Activated naive CD8-positive, alpha-beta T cell treated with anti-CD3 and anti-CD28 coated beads, Interleukin-2, amount 50 U/mL, for 16 hours (primary cell): ENCODE measurements around the gene ZNF133.

Experiments
- DNase-seq: peaks from one replicate; pipeline ENCODE4 v3.0.0-alpha.2; 2020; ENCODE audit warnings: low read depth, low spot score

ZNF133 gene

DNA sequence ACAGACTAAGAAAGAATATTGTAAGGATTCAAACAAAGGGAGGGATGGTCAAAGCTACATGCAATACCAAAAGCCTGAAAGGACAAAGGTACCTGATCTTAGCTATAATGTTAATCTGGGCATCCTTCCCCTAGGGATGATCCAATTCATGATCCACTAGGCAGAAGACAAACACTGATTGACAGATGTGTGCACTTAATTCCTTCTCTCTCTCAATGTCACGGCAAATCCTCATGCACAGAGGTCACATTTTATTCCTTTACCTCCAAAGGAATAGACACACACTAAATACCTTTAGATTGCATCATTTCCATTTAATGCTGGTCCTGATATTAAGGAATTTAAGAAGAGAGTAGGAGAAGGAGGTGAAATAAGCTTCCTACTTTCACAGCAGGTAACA lies 73.4 kb downstream of the ZNF133 start:
- no peak for DNase-seq

DNA sequence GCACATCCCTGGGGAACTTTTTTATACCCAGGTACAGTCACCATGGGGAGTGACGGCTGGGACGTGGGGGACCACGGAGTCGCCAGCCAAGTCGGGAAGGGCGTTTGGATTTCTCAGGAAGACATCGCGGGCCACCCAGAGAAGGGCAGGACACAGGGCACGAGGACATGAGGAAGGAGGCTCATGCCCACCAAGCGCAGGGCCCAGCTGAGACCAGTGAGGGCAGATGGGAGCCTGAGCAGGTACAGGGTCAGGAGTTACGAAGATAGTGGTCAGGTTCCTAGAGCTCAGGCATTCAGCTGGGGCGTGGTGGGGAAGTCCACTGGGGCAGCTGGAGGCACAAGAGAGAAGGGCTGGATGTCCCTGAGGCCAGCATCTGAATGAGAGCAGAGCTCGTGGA lies 74.6 kb downstream of the ZNF133 start:
- no peak for DNase-seq

- no peak for DNase-seq
Measured at GRCh38 chr20:18363708-18364107, 75.4 kb downstream of the ZNF133 start.

DNA sequence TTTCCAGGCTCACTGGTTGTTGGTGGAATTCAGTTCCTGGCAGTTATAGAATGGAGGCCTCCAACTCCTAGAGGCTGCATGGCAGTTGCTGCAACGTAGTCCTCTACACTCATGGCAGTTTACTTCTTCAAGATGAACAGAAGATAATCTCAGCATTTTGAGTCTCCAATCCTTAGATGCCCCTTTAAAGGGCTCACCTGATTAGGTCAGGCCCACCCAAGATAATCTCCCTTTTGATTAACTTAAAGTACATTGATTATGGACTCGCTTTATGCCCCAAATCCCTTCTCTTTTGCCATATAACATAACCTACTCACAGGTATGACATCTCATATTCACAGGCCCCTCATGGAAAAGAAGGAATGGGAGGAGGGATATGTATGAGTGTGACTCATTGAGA lies 76.4 kb downstream of the ZNF133 start:
- no peak for DNase-seq
